RWPE1 (cell line): ENCODE results near the gene PDCD6IP.
"Not testable (repeated sequence)": the region's sequence is repeated elsewhere in the genome, so short reads cannot be mapped to it uniquely, and the experiment has no call there.

ENCODE experiments used
- CTCF ChIA-PET: fragments of 350-600 bp; sonication (Branson Sonifier 250); formaldehyde crosslinking; extraction: SDS; loops from one replicate; lab custom pipeline; 2021; lab: Yijun Ruan, JAX
- POLR2A ChIA-PET: fragments of 400-600 bp; formaldehyde crosslinking; extraction: SDS; loops from one replicate; lab custom pipeline; 2020; ENCODE audit warnings: antibody characterized with exemption; ENCODE audit not compliant: low non-redundant PET; lab: Yijun Ruan, JAX
- DNase-seq: peaks from one replicate; pipeline ENCODE4 v3.0.0; 2012; ENCODE audit warnings: low spot score
- H3K27ac ChIP-seq: fragments of 450-650 bp; 2 replicates; pipeline ENCODE4 v1.5.1; 2017
- CTCF ChIP-seq: fragments of 450-650 bp; conservative IDR thresholded peaks from 2 replicates; pipeline ENCODE4 v1.5.1; 2017; ENCODE audit warnings: low read depth, mild to moderate bottlenecking

The PDCD6IP gene

GRCh38 chr3:33798418-33799201, at the start of gene PDCD6IP:
TSS of gene PDCD6IP (plus strand) at chr3:33798630. CDS start at chr3:33798729, 99 bp downstream.
- CTCF ChIA-PET, result interaction anchor here (0.6 kb wide), 1 partner anchor 579 kb away, joined by 3 read pairs; no protein-coding TSS in a partner anchor
- TF ChIP-seq CTCF, result no peak
- H3K27ac ChIP-seq, result peak within 1 kb of the TSS; percentile 99
- DNase-seq, result peak; percentile 91
- POLR2A ChIA-PET, result interaction anchor here (0.5 to 1.0 kb wide), 3 partner anchors 71 to 1043 kb away, joined by 3 to 7 read pairs (median 3); no protein-coding TSS in a partner anchor

- peak; percentile 33 for DNase-seq
- no peak for TF ChIP-seq CTCF
- ChIA-PET CTCF (no interaction called here), POLR2A (no interaction called here)
- H3K27ac ChIP-seq, result peak overlapping the region; percentile 74
Observed at GRCh38 chr3:33749546-33750210, 48.8 kb upstream of the PDCD6IP start.

- ChIA-PET POLR2A (no interaction called here), CTCF (no interaction called here)
- no peak overlapping the region for H3K27ac ChIP-seq
- no peak for DNase-seq
- no peak for TF ChIP-seq CTCF
Observed at GRCh38 chr3:33750211-33750548, 48.2 kb upstream of the PDCD6IP start.

GRCh38 chr3:33751336-33751735, 47.1 kb upstream of the PDCD6IP start:
- H3K27ac ChIP-seq, result no peak overlapping the region
- no peak for TF ChIP-seq CTCF
- ChIA-PET CTCF (no interaction called here), POLR2A (no interaction called here)
- DNase-seq, result no peak

GRCh38 chr3:33754391-33754790, 44.0 kb upstream of the PDCD6IP start:
- DNase-seq, H3K27ac ChIP-seq, POLR2A ChIA-PET, CTCF ChIA-PET: not testable (repeated sequence)

GRCh38 chr3:33758281-33758680, 40.1 kb upstream of the PDCD6IP start:
- CTCF ChIA-PET, result no interaction called here
- TF ChIP-seq CTCF, result no peak
- H3K27ac ChIP-seq, result no peak overlapping the region
- peak; percentile 74 for DNase-seq
- POLR2A ChIA-PET, result no interaction called here

GRCh38 chr3:33758864-33759263, 39.6 kb upstream of the PDCD6IP start:
- ChIA-PET CTCF (no interaction called here), POLR2A (no interaction called here)
- H3K27ac ChIP-seq, result no peak overlapping the region
- peak; percentile 37 for DNase-seq
- TF ChIP-seq CTCF, result no peak
